Fibroblast of the aortic adventitia (primary cell): ENCODE results near the gene AFG3L2. TPM values are rescaled to one million over a fixed set of nuclear protein-coding genes. Genes with fewer than 3 reads are reported as not detected.
A peak's percentile ranks its signal among the peaks of the same experiment; 100 is the strongest.
"Not testable (repeated sequence)": the region's sequence is repeated elsewhere in the genome, so short reads cannot be mapped to it uniquely, and the experiment has no call there.

ENCODE experiments used
- DNase-seq: peaks from one replicate; pipeline ENCODE4 v3.0.0-alpha.2; 2010; ENCODE audit warnings: low read depth
- H3K4me3 ChIP-seq: 2 replicates; pipeline ENCODE4 v1.5.1; 2011; ENCODE audit warnings: low read depth, mild to moderate bottlenecking, control low read depth, low read length, moderate library complexity
- total RNA-seq: library from RNA; depleted of rRNA; stranded (reverse); fragments of >200 nt; gene quantifications from 2 replicates; pipeline ENCODE4 v1.2.3, GENCODE V29; 2012; ENCODE audit warnings: low replicate concordance
- TF ChIP-seq, protein P1 (sequence below): IDR thresholded peaks from 2 replicates; pipeline ENCODE4 v1.5.1; 2011; ENCODE audit warnings: mild to moderate bottlenecking, low read length, control low read depth, inconsistent platforms; ENCODE audit not compliant: insufficient read depth

Gene AFG3L2
- total RNA-seq, 1 donor = 37.3 TPM

- H3K4me3 ChIP-seq = no peak overlapping the region
- DNase-seq = no peak
- TF ChIP-seq, protein P1, sequence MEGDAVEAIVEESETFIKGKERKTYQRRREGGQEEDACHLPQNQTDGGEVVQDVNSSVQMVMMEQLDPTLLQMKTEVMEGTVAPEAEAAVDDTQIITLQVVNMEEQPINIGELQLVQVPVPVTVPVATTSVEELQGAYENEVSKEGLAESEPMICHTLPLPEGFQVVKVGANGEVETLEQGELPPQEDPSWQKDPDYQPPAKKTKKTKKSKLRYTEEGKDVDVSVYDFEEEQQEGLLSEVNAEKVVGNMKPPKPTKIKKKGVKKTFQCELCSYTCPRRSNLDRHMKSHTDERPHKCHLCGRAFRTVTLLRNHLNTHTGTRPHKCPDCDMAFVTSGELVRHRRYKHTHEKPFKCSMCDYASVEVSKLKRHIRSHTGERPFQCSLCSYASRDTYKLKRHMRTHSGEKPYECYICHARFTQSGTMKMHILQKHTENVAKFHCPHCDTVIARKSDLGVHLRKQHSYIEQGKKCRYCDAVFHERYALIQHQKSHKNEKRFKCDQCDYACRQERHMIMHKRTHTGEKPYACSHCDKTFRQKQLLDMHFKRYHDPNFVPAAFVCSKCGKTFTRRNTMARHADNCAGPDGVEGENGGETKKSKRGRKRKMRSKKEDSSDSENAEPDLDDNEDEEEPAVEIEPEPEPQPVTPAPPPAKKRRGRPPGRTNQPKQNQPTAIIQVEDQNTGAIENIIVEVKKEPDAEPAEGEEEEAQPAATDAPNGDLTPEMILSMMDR = no peak
These were observed 11.4 kb upstream of the AFG3L2 start for GRCh38 chr18:12388442-12388841.

- no peak overlapping the region for H3K4me3 ChIP-seq
- no peak for DNase-seq
- TF ChIP-seq, protein P1 = no peak
These were observed 7.2 kb upstream of the AFG3L2 start for GRCh38 chr18:12384261-12384660.

DNA sequence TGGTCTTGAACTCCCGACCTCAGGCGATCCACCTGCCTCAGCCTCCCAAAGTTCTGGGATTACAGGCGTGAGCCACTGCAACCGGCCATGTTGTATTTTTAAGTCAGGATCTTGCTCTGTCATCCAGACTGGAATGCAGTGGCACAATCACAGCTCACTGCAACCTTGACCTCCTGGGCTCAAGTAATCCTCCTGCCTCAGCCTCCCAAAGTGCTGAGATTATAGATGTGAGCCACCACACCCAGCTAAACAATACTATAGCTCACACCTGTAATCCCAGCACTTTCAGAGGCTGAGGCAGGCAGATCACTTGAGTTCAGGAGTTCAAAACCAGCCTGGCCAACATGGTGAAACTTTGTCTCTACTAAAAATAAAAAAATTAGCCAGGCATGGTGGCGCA, 6.7 kb upstream of the AFG3L2 start:
- DNase-seq, H3K4me3 ChIP-seq: not testable (repeated sequence)

DNA sequence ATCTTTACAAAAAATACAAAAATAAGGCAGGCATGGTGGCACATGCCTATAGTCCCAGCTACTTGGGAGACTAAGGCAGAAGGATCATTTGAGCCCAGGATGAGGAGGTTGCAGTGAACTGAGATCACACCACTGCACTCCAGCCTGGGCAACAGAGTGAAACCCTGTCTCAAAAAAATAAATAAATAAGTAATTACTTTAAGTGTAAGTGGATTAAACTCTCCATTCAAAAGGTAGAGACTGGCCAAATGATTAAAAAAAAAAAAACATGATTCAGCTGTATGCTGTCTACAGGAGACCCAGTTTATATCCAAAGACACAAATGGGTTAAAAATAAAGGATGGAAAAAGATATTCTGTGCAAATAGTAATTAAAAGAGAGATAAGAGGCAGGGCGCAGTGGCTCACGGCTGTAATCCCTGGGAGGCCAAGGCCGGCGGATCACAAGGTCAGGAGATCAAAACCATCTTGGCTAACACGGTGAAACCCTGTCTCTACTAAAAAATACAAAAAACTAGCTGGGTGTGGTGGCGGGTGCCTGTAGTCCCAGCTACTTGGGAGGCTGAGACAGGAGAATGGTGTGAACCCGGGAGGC, 5.3 kb upstream of the AFG3L2 start:
- not testable (repeated sequence) for DNase-seq, H3K4me3 ChIP-seq

DNA sequence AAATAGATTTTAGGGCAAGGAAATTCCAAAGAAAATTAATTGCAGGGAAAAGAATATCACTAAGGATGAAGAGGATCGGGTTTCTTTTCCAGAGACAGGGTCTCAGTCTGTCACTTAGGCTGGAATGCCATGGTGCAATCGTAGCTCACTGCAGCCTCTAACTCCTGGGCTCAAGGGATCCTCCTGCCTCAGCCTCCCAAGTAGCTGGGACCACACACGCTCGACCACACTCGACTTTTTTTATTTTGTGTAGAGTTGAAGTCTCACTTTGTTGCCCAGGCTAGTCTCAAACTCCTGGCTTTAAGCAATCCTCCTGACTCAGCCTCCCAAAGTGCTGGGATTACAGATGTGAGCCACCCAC, 1.2 kb upstream of the AFG3L2 start:
- not testable (repeated sequence) for DNase-seq

GRCh38 chr18:12377556-12378197, 650 bp upstream of the AFG3L2 start:
- no peak for DNase-seq
- TF ChIP-seq, protein P1 = peak; percentile 48

More for the DNA sequence above, 1.2 kb upstream of the AFG3L2 start:
- peak overlapping the region; percentile 68 for H3K4me3 ChIP-seq

GRCh38 chr18:12376034-12376753, 833 bp downstream of the AFG3L2 start:
- TF ChIP-seq, protein P1 = no peak
- H3K4me3 ChIP-seq = peak overlapping the region; percentile 84
- peak; percentile 22 for DNase-seq

More at GRCh38 chr18:12377556-12378197, 650 bp upstream of the AFG3L2 start:
- peak overlapping the region; percentile 68 for H3K4me3 ChIP-seq

GRCh38 chr18:12374401-12374800, 2.6 kb downstream of the AFG3L2 start:
- DNase-seq = no peak
- H3K4me3 ChIP-seq = no peak overlapping the region
- TF ChIP-seq, protein P1 = no peak
